Muscle layer of duodenum (tissue), 2 donors: Measurements from ENCODE around the gene CGNL1.

Experiments
- H3K27ac ChIP-seq: one replicate; pipeline ENCODE4 v1.7.0; 2013; ENCODE audit warnings: mild to moderate bottlenecking, low read length
- H3K27me3 ChIP-seq: one replicate; pipeline ENCODE4 v1.7.0; 2013; ENCODE audit warnings: low read depth, mild to moderate bottlenecking, control low read depth, low read length
- H3K36me3 ChIP-seq, 2 donors: one replicate each; pipeline ENCODE4 v1.7.0; 2013; ENCODE audit warnings: low read length in 2 of 2, control low read depth in 1 of 2, mild to moderate bottlenecking in 1 of 2; ENCODE audit not compliant: insufficient read depth in 2 of 2, control insufficient read depth in 1 of 2
- H3K4me1 ChIP-seq, 2 donors: one replicate each; pipeline ENCODE4 v1.7.0; 2013; ENCODE audit warnings: low read length in 2 of 2, mild to moderate bottlenecking in 2 of 2, control low read depth in 1 of 2, moderate library complexity in 1 of 2; ENCODE audit not compliant: insufficient read depth in 2 of 2, control insufficient read depth in 1 of 2
- H3K4me3 ChIP-seq, 2 donors: one replicate each; pipeline ENCODE4 v1.7.0; 2013; ENCODE audit warnings: low read length in 2 of 2, low read depth in 1 of 2, mild to moderate bottlenecking in 1 of 2
- H3K9me3 ChIP-seq, 2 donors: one replicate each; pipeline ENCODE4 v1.7.0; 2013; ENCODE audit warnings: low read length in 2 of 2, control low read depth in 1 of 2, mild to moderate bottlenecking in 1 of 2; ENCODE audit not compliant: control insufficient read depth in 1 of 2
- donor health status: healthy.

Gene CGNL1

GRCh38 chr15:57460208-57460816 lies 84.0 kb downstream of the CGNL1 start:
- Histone ChIP-seq H3K4me1 (peaks cover 0 to 3% of the 10 kb centered on the region in 2 donors), H3K9me3 (no peaks in the 10 kb centered on the region), H3K4me3 (no peak overlapping the region), H3K36me3 (no peaks in the 10 kb centered on the region), H3K27me3 (no peaks in the 10 kb centered on the region), H3K27ac (no peak overlapping the region)

GRCh38 chr15:57461541-57461940 lies 85.2 kb downstream of the CGNL1 start:
- H3K27ac ChIP-seq: no peak overlapping the region
- no peaks in the 10 kb centered on the region for H3K27me3 ChIP-seq
- no peaks in the 10 kb centered on the region for H3K36me3 ChIP-seq
- peaks cover 0 to 3% of the 10 kb centered on the region in 2 donors for H3K4me1 ChIP-seq
- no peaks in the 10 kb centered on the region for H3K9me3 ChIP-seq
- no peak overlapping the region for H3K4me3 ChIP-seq

- no peaks in the 10 kb centered on the region for H3K27me3 ChIP-seq
- H3K27ac ChIP-seq: no peak overlapping the region
- H3K9me3 ChIP-seq: no peaks in the 10 kb centered on the region
- H3K4me3 ChIP-seq: no peak overlapping the region
- H3K36me3 ChIP-seq: no peaks in the 10 kb centered on the region
- H3K4me1 ChIP-seq: peaks cover 0 to 3% of the 10 kb centered on the region in 2 donors
Observed at GRCh38 chr15:57462381-57462780, 86.1 kb downstream of the CGNL1 start.

DNA sequence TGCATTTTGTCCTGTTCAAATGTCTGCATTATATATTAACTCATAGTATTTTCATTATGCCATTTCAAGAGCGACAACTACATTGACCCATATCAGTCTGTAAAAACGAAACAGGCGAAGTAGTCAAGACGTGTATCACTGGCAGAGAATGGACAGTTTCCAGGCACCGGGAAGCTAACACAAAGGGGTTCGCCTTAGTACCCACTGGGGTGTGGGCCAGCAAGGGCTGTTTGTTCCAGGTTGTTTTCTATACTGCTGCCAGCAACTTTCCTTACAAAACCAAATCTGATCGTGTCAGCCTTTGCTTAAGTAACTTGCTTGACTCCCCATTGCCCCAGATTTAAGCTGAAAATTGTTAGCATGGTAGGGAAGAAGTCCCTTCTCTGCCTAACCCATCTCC lies 87.1 kb downstream of the CGNL1 start:
- Histone ChIP-seq H3K4me3 (no peak overlapping the region), H3K9me3 (no peaks in the 10 kb centered on the region), H3K36me3 (no peaks in the 10 kb centered on the region), H3K27me3 (no peaks in the 10 kb centered on the region), H3K27ac (no peak overlapping the region), H3K4me1 (peaks cover 0 to 3% of the 10 kb centered on the region in 2 donors)

- Histone ChIP-seq H3K4me1 (peaks cover 0 to 3% of the 10 kb centered on the region in 2 donors), H3K9me3 (no peaks in the 10 kb centered on the region), H3K27ac (no peak overlapping the region), H3K4me3 (no peak overlapping the region), H3K27me3 (no peaks in the 10 kb centered on the region), H3K36me3 (no peaks in the 10 kb centered on the region)
Observed at GRCh38 chr15:57464480-57464879, 88.2 kb downstream of the CGNL1 start.

GRCh38 chr15:57468486-57468885 lies 92.2 kb downstream of the CGNL1 start:
- no peaks in the 10 kb centered on the region for H3K9me3 ChIP-seq
- no peak overlapping the region for H3K4me3 ChIP-seq
- H3K27me3 ChIP-seq: no peaks in the 10 kb centered on the region
- no peak overlapping the region for H3K27ac ChIP-seq
- H3K36me3 ChIP-seq: no peaks in the 10 kb centered on the region
- H3K4me1 ChIP-seq: peaks cover 0 to 3% of the 10 kb centered on the region in 2 donors

DNA sequence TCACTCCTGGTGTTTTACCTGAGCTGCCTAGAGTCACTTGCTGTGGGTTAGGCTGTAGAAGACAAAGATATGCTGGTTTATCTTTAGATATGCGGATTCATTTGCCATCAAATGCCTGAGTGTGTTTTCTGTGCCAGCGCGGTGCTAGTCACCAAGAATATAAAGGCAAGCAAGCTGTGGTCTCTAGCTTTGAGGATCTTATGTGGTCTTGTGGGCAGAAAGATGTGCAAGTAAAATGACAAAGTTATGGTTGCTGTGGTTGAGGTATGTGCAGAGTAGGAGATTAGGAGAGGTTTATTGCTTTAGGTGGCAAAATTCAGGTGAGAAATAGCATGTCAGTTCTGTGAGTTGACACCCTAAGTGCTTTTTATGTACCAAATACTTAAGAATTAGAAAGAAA lies 94.2 kb downstream of the CGNL1 start:
- no peak overlapping the region for H3K27ac ChIP-seq
- H3K36me3 ChIP-seq: no peaks in the 10 kb centered on the region
- H3K4me3 ChIP-seq: no peak overlapping the region
- no peaks in the 10 kb centered on the region for H3K9me3 ChIP-seq
- no peaks in the 10 kb centered on the region for H3K27me3 ChIP-seq
- H3K4me1 ChIP-seq: no peaks in the 10 kb centered on the region

DNA sequence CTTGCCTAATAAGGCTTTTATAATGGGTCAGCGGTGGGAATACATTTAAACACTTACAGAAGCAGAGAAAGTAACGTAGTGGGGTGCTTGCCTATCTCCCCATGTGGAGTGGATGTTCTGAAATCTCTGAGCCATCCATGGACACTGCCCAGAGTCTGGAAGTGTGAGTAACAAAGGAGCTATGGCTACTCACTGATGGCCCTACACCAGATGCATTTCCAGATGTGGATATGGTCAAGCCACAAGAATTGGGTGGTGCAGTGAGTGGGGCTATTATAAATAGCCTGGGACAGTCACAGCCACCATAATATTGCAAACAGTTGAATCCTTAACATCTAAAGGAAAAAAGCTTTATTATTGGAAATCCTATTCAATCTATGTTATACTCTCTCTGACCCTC lies 96.6 kb downstream of the CGNL1 start:
- H3K27me3 ChIP-seq: no peaks in the 10 kb centered on the region
- no peaks in the 10 kb centered on the region for H3K9me3 ChIP-seq
- no peak overlapping the region for H3K4me3 ChIP-seq
- H3K36me3 ChIP-seq: no peaks in the 10 kb centered on the region
- H3K27ac ChIP-seq: no peak overlapping the region
- H3K4me1 ChIP-seq: no peaks in the 10 kb centered on the region

- Histone ChIP-seq H3K27me3 (no peaks in the 10 kb centered on the region), H3K36me3 (no peaks in the 10 kb centered on the region), H3K4me1 (no peaks in the 10 kb centered on the region), H3K27ac (no peak overlapping the region), H3K9me3 (no peaks in the 10 kb centered on the region), H3K4me3 (no peak overlapping the region)
Observed at GRCh38 chr15:57476533-57476975, 100.2 kb downstream of the CGNL1 start.

DNA sequence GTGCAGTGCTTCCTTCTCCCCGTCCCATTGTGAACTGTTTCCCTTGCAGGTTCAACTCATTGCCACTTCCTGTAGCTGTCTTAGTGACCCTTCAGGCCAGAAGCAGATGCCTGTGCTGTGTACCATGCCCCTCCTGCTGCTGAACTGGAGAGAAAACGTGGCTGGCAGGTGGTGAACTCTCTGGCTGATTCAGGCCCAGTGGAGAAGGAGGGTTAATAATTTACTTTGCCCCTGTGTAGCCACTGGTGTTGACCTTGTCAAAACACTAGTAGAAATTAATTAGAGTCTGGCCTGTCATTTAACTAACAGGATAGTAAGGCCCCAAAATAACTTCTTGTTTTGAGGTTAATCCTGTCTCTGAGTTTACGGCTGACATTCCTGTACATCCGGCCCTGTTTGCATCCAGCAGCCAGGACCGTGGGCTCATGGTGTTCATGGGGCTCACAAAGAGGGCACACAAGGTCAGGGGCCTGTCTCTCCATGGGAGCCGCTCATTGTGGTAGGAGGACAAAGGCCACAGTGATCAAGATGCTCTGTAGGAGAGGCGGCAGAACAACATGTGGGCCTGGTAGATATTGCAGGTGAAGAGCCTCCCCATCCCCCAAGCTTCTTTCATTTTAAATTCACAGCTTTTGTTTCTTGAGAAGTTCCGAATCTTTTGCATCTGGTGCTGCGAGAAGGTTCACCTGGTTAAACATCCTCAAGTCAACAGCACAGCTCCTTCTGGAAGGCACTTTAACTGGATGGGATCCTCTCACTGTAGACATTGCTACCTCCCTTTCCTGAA lies 101.6 kb downstream of the CGNL1 start:
- Histone ChIP-seq H3K9me3 (no peaks in the 10 kb centered on the region), H3K27me3 (no peaks in the 10 kb centered on the region), H3K36me3 (no peaks in the 10 kb centered on the region), H3K4me1 (no peaks in the 10 kb centered on the region), H3K27ac (no peak overlapping the region), H3K4me3 (no peak overlapping the region)

DNA sequence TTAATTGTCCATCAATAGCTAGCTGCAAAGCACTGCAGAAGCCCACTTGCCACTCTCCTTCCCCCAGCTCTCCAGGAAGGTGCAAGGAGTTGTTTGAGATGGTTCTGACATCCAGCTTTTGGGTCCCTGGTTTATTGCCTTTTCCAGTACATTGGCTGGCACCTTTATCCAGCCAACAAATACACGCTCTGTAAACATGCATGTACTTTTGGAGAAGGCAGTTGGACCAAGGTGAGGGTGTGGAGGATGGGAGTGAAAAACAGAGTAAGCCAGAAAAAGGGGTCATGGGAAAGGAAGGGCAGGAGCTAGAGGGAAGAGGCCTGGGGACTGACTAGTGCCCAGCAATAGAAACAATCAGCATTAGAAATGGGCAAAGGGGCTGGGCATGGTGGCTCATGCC lies 102.7 kb downstream of the CGNL1 start:
- H3K4me1 ChIP-seq: no peaks in the 10 kb centered on the region

More for the DNA sequence above, 102.7 kb downstream of the CGNL1 start:
- no peak overlapping the region for H3K4me3 ChIP-seq
- no peak overlapping the region for H3K27ac ChIP-seq
- H3K27me3 ChIP-seq: no peaks in the 10 kb centered on the region
- no peaks in the 10 kb centered on the region for H3K36me3 ChIP-seq
- no peaks in the 10 kb centered on the region for H3K9me3 ChIP-seq
